HL-60/S4 treated with retinoic acid at 250 ng/mL for 4 days and 3 days (cell line): ENCODE data around the gene CSPG4.
"Not testable (repeated sequence)": the region's sequence is repeated elsewhere in the genome, so short reads cannot be mapped to it uniquely, and the experiment has no call there.

Source experiments
- in situ Hi-C: fragments of 300-500 bp; cut with MboI; formaldehyde crosslinking; loops from 2 replicates; pipeline ENCODE4 v1.7.0; 2022; ENCODE audit warnings: low sequenced_read_pairs

Gene CSPG4

DNA sequence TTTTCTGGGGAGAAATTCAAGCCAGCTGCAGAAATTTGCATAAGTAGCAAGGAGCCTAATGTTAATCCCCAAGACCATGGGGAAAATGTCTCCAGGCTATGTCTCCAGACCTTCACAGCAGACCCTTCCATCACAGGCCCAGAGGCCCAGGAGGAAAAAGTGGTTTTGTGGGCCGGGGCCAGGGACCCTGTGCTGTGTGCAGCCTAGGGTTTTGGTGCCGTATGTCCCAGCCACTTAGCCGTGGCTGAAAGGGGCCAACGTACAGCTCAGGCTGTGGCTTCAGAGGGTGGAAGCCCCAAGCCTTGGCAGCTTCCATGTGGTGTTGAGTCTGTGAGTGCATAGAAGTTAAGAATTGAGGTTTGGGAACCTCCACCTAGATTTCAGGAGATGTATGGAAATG is 29.7 kb upstream of the CSPG4 start:
- in situ Hi-C loops, result not testable (repeated sequence)

- in situ Hi-C loops, result no loop called here
Observed at GRCh38 chr15:75739791-75740190, 27.1 kb upstream of the CSPG4 start.

DNA sequence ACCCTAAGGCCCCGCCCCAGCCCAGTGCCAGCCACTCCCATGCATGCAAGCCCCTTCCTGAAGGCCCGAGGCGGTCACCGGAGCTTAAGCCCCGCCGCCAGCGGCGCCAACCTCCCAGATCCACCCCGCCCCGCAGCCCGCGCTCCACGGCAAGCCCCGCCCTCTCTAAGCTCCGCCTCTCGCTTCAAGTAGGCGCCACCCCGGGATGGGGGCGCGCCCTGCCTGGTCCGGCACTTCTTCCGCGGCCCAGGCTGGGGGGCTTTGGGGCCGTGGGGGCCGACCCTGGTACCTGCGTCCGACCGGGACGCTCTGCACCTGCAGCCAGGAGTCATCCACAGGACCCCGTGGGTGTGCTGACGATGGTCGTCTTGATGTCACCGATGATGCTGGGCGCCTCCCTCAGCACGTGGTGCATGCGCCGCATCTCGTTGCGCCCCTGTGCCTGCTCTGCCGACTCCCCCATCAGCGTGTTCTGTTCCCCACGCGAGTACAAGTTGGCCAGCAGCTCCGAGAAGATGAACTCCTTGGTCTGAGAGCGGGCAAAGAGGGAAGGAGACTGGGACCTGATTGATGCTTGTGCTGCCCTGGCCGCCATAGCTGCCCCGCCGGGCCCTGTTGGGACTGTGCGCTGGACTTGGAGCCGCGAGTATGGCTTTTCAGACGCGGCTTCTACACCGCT is 26.1 kb upstream of the CSPG4 start:
- in situ Hi-C loops, result no loop called here

- in situ Hi-C loops, result no loop called here
Observed at GRCh38 chr15:75738014-75738646, 25.5 kb upstream of the CSPG4 start.

DNA sequence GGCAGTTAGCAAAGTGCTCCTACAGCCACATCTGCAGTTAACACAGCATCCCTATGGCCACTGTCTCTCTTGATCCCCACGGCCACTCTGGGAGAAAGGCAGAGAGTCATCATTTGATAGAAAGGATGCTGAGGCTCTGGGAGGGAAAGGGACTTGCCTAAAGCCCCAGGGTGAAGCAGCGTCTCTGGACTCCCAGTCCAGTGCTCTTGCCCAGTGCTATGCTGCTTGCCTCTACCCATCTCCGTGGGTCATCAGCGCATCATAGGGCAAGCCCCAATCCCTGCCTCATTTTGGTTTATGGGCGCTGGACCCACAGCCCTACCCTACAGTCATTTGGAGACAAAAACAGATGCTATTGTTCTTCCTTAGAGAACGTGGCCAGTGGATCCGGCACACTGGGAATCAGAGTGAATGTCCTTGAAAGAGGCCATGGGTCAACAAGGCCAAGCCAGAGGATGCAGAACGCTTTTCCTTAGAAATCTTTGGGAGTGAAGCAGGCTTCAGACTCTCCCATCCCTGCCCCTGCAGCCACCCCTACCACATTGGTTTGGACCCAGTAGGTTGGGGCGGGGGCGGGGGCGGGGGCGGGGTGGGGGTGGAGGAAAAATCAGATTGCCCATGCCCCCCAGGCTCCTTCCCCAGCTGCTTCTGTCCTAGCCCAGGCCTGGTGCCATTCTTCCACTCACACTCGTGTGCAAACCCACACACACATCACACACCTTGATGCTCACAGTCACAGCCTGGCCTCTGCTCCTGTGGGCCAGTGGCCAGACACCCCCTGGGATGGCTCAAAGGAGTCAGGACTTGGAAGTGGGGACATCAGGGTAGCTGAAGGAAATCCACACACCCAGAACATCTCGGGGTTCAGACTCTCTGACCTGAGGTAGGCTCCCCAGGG is 24.7 kb upstream of the CSPG4 start:
- in situ Hi-C loops, result not testable (repeated sequence)

DNA sequence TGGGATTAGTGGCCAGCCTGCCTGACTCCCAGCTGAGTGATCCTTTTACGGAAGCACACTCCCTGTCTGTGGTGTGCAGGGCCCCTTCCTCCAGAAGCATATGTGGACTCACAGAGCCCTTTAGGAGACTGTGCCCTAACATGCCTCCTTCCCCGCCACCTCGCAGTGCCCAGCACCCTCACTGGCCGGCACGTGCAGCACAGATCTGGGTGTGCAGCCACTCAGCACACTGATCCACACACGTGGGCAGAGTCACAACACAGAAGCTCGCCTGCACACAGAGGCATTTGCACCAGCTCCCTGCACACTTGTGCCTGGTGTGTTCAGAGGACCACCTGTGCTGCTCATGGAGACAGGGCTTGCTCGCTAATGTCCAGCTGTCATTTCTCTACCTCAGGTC is 23.6 kb upstream of the CSPG4 start:
- in situ Hi-C loops, result no loop called here

- in situ Hi-C loops, result not testable (repeated sequence)
Observed at GRCh38 chr15:75734861-75735760, 22.5 kb upstream of the CSPG4 start.

DNA sequence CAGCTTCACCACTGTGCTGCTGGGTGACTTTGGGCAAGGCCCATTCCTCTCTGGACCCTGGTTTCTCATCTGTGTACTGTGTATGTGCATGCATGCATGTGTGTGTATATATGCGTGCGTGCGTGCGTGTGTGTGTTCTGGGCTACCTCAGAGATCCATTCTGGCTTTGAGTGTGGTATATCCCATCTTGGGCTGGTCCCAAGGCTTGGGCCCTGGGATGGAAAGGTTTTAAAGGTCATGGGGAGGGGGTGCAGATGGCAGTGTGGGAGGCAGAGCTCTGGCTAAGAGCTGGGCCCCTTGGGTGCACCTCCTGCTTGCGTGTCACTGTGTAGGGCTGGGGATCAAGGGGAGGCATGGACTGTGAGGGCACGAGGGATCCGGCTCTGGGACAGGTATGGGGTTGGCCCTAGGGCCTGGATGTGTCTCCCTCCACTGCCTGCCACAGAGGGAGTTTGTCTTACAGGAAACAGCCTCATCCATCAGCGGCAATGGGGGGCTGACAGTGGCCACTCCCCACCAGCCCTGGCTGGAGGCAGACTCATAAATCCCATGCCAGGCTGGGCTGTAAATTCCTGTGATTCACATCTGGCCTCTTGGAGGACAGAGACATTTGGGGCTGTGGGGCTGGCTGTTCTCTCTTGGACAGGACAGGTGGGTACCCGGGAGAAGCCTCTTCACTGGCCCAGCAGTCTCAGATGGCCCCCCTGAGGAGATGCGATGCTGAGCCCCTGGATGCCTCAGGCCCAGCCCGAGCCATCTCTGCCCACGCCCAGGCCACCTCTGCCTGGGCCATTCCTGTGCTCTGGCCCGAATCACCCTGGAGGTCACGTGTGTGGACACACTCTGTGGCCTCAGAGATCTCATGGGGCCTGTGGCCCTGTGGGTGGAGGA is 21.4 kb upstream of the CSPG4 start:
- in situ Hi-C loops, result no loop called here

- in situ Hi-C loops, result no loop called here
Observed at GRCh38 chr15:75732809-75733451, 20.3 kb upstream of the CSPG4 start.

GRCh38 chr15:75732177-75732808 is 19.6 kb upstream of the CSPG4 start:
- in situ Hi-C loops, result no loop called here

- in situ Hi-C loops, result no loop called here
Observed at GRCh38 chr15:75731248-75732151, 18.9 kb upstream of the CSPG4 start.

- in situ Hi-C loops, result not testable (repeated sequence)
Observed at GRCh38 chr15:75730376-75731247, 18.0 kb upstream of the CSPG4 start.

GRCh38 chr15:75729326-75730069 is 16.9 kb upstream of the CSPG4 start:
- in situ Hi-C loops, result no loop called here

DNA sequence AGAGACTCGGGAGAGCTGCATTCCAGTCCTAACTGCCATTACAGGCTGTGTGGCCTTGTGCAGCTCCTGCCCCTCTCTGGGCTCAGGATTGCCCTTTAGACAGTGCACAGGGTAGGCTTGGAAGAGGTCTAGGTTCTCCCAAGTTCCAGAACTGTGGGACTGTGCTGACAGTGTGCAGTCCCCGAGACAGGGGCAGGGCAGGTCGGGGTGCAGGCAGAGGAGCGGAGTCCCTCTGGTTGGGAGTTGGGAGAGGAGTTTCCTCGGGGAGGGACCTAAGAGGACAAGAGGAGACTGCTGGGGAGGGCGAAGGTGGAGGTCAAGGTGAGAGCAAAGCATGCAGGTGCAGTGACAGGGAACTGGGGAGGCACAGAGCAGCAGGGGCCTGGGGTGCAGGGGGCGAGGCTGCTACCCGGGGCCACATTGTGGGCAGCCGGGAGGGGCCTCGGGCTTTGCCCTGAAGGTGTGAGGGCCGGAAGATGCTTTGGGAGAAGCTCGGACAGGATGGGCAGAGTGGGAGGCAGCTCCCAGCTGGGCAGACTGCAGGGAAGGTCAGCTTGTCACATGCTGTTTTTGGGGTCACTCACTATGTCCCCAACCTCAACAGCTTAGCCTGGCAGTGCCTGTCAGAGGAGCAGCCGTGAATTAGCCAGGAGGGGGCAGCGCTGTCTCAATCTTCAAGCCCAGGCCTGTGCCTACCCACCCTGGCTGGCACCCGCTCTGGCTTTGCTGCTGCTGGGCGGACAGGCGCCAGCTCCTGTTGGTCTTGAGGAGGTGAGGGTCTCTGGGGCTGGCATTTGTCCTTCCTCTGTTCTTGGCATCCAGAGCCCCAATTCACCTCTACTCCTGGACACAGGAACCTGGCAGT is 15.4 kb upstream of the CSPG4 start:
- in situ Hi-C loops, result no loop called here

GRCh38 chr15:75727031-75727531 is 14.4 kb upstream of the CSPG4 start:
- in situ Hi-C loops, result no loop called here
